ENCODE results near the gene ETV4. TPM values are rescaled to one million over a fixed set of nuclear protein-coding genes. Genes with fewer than 3 reads are reported as not detected.

The ETV4 gene
- total RNA-seq, 1 experiment from 2014 or later, result 147 TPM

DNA sequence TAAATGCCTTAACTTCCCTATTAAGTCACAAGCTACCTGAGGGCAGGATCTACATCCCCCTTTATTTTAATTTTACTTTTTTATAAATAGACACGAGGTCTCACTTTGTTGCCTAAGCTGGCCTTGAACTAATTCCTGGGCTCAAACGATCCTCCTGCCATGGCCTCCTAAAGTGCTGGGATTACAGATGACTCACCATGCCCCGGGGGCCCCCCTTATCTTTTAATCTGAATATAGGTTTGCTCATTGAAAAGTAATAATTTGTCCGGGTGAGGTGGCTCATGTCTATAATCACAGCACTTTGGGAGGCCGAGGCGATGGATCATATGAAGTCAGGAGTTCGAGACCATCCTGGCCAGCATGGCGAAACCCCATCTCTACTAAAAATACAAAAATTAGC is 14.2 kb downstream of the ETV4 start:
- Histone ChIP-seq H3F3A (ENCODE audit: low read length, unreplicated experiment) (no peaks in the 10 kb centered on the region), H3K9ac (ENCODE audit: low read length) (no peak overlapping the region), H3K36me3 (ENCODE audit: low read depth, low read length) (peaks cover 29% of the 10 kb centered on the region; the same call in 1 of the 2 replicates), H3K4me2 (ENCODE audit: low read length) (no peak overlapping the region), H3K4me3 (ENCODE audit: low read length) (no peak overlapping the region), H4K20me1 (ENCODE audit: low read length) (no peaks in the 10 kb centered on the region), H3K4me1 (ENCODE audit: insufficient read depth, low read length) (peaks cover 11% of the 10 kb centered on the region), H3K9me3 (ENCODE audit: low read length) (no peaks in the 10 kb centered on the region), H3K27me3 (ENCODE audit: low read length) (no peaks in the 10 kb centered on the region), H2AFZ (ENCODE audit: low read length) (no peak overlapping the region), H3K9me2 (replicated peaks; ENCODE audit: low read length) (no peaks in the 10 kb centered on the region), H3K27ac (ENCODE audit: low read length) (no peak overlapping the region), H3K79me2 (ENCODE audit: low read length) (no peaks in the 10 kb centered on the region)
- no peak for ATAC-seq
- no TSS peak for BruUV-seq (replicated peaks)
- peak; percentile 33 for DNase-seq
- CTCF ChIA-PET, result no interaction called here
- POLR2A ChIA-PET (ENCODE audit: unreplicated experiment), result no interaction called here
- TF ChIP-seq, protein P1, sequence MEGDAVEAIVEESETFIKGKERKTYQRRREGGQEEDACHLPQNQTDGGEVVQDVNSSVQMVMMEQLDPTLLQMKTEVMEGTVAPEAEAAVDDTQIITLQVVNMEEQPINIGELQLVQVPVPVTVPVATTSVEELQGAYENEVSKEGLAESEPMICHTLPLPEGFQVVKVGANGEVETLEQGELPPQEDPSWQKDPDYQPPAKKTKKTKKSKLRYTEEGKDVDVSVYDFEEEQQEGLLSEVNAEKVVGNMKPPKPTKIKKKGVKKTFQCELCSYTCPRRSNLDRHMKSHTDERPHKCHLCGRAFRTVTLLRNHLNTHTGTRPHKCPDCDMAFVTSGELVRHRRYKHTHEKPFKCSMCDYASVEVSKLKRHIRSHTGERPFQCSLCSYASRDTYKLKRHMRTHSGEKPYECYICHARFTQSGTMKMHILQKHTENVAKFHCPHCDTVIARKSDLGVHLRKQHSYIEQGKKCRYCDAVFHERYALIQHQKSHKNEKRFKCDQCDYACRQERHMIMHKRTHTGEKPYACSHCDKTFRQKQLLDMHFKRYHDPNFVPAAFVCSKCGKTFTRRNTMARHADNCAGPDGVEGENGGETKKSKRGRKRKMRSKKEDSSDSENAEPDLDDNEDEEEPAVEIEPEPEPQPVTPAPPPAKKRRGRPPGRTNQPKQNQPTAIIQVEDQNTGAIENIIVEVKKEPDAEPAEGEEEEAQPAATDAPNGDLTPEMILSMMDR (conservative IDR thresholded peaks at IDR 0.05; ENCODE audit: low read depth, low read length), result no peak
- intact Hi-C loops (cut with micrococcal nuclease), result no loop called here

DNA sequence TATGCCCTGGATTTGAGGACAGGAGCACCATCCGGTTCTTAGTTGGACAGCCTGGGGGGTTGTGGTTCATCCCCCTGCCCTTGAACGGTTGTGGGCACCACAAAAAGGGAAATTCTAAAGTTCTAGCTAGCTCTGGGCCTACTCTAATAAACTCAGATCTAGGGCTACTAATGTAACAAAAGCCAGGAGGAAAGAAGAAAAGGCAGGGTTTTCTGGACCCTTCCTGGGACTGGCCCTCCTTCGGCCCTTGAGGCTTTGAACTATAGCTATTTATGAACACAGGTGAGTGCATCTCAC is 15.1 kb downstream of the ETV4 start:
- Histone ChIP-seq H2AFZ (ENCODE audit: low read length) (no peak overlapping the region), H3K79me2 (ENCODE audit: low read length) (no peaks in the 10 kb centered on the region), H3K9me2 (replicated peaks; ENCODE audit: low read length) (no peaks in the 10 kb centered on the region), H3K27me3 (ENCODE audit: low read length) (no peaks in the 10 kb centered on the region), H3K4me2 (ENCODE audit: low read length) (no peak overlapping the region), H4K20me1 (ENCODE audit: low read length) (no peaks in the 10 kb centered on the region), H3K9ac (ENCODE audit: low read length) (no peak overlapping the region), H3K36me3 (ENCODE audit: low read depth, low read length) (peaks cover 29% of the 10 kb centered on the region; the same call in 1 of the 2 replicates), H3K4me1 (ENCODE audit: insufficient read depth, low read length) (peaks cover 1% of the 10 kb centered on the region), H3F3A (ENCODE audit: low read length, unreplicated experiment) (no peaks in the 10 kb centered on the region), H3K4me3 (ENCODE audit: low read length) (no peak overlapping the region), H3K9me3 (ENCODE audit: low read length) (no peaks in the 10 kb centered on the region), H3K27ac (ENCODE audit: low read length) (no peak overlapping the region)
- CTCF ChIA-PET, result no interaction called here
- BruUV-seq (replicated peaks), result no TSS peak
- TF ChIP-seq, protein P1 (conservative IDR thresholded peaks at IDR 0.05; ENCODE audit: low read depth, low read length), result no peak
- TF ChIP-seq EZH2phosphoT487 (IDR thresholded peaks at IDR 0.05; ENCODE audit: borderline replicate concordance, low read length) (no peak), EZH2 (IDR thresholded peaks at IDR 0.05; ENCODE audit: low read length, unreplicated experiment) (no peak)
- intact Hi-C loops (cut with micrococcal nuclease), result no loop called here
- ATAC-seq (no peak), DNase-seq (no peak)
- POLR2A ChIA-PET (ENCODE audit: unreplicated experiment), result interaction anchor here (0.6 kb wide), 1 partner anchor 8 kb away, joined by 25 read pairs; no protein-coding TSS in a partner anchor

DNA sequence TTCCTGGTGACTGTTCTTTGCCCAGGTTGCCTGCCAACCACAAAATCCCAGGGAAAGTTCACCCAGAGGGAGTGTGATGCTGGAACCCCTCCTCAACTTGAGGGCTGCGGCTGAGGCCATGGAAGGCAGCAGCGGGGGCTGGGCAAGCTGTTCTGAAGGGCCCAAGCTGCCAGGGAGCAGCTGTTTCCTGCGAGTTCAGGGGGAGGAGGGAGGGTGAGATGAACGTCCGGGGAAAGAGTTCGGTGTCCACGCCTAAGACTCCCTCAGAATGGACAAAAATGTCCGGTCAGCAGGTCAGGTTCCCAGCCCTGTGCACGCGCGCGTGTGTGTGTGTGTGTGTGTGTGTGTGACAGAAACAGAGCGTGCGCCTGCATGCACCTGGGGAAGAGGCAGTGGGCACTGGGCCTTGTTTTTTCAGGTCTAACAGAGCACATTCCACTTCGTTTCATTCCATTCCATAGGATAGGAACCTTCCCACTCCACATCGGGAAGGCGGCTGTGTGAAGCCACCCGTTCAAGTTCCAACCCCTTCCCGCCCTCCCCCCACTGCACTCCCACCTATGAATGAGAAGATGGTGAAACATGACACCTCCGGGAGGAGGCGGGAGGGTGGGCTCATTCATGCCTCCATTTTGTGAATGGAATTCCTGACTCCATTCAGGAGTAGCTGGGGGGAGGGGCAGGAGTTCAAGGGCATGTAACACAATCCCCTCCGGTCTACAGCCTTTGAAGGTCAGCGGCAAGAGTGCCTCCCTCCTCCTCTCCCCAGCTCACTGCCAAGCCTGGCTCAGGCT is 15.7 kb downstream of the ETV4 start:
- peaks cover 29% of the 10 kb centered on the region; the same call in 1 of the 2 replicates for H3K36me3 ChIP-seq (ENCODE audit: low read depth, low read length)
- H3F3A ChIP-seq (ENCODE audit: low read length, unreplicated experiment), result no peaks in the 10 kb centered on the region
- no peak overlapping the region for H3K4me3 ChIP-seq (ENCODE audit: low read length)
- H3K9ac ChIP-seq (ENCODE audit: low read length), result no peak overlapping the region
- no peak overlapping the region for H3K27ac ChIP-seq (ENCODE audit: low read length)
- no peak for ATAC-seq
- no TSS peak for BruUV-seq (replicated peaks)
- no peaks in the 10 kb centered on the region for H3K79me2 ChIP-seq (ENCODE audit: low read length)
- H3K4me2 ChIP-seq (ENCODE audit: low read length), result no peak overlapping the region
- intact Hi-C loops (cut with micrococcal nuclease), result no loop called here
- H3K9me3 ChIP-seq (ENCODE audit: low read length), result no peaks in the 10 kb centered on the region
- H2AFZ ChIP-seq (ENCODE audit: low read length), result no peak overlapping the region
- no peaks in the 10 kb centered on the region for H3K9me2 ChIP-seq (replicated peaks; ENCODE audit: low read length)
- no peak for DNase-seq
- POLR2A ChIA-PET (ENCODE audit: unreplicated experiment), result interaction anchor here (0.6 kb wide), 1 partner anchor 8 kb away, joined by 25 read pairs; no protein-coding TSS in a partner anchor
- no peaks in the 10 kb centered on the region for H3K4me1 ChIP-seq (ENCODE audit: insufficient read depth, low read length)
- H3K27me3 ChIP-seq (ENCODE audit: low read length), result no peaks in the 10 kb centered on the region
- CTCF ChIA-PET, result no interaction called here
- TF ChIP-seq EZH2phosphoT487 (IDR thresholded peaks at IDR 0.05; ENCODE audit: borderline replicate concordance, low read length) (no peak), EZH2 (IDR thresholded peaks at IDR 0.05; ENCODE audit: low read length, unreplicated experiment) (no peak)
- TF ChIP-seq, protein P1 (conservative IDR thresholded peaks at IDR 0.05; ENCODE audit: low read depth, low read length), result no peak
- no peaks in the 10 kb centered on the region for H4K20me1 ChIP-seq (ENCODE audit: low read length)
